SK-N-SH (cell line): ENCODE data around the gene RBM19. TPM values are rescaled to one million over a fixed set of nuclear protein-coding genes. Genes with fewer than 3 reads are reported as not detected.

ENCODE experiments used
- CTCF ChIA-PET: fragments of 300-600, 350-600 bp; formaldehyde crosslinking; extraction: SDS; loops from one replicate; lab custom pipeline; 2021; lab: Yijun Ruan, JAX
- POLR2A ChIA-PET: fragments of 350-600 bp; sonication (Branson Sonifier 250); formaldehyde crosslinking; extraction: SDS; loops from one replicate; lab custom pipeline; 2020; ENCODE audit warnings: antibody characterized with exemption, inconsistent platforms; lab: Yijun Ruan, JAX
- DNase-seq: peaks from one replicate; pipeline ENCODE4 v3.0.0; 2012
- H2AFZ ChIP-seq: fragments of 200-600 bp; sonication (generic); 2 replicates; pipeline ENCODE4 v1.8.1; 2016; ENCODE audit warnings: antibody characterized with exemption, mild to moderate bottlenecking, low read depth
- H3F3A ChIP-seq: fragments of 200-600 bp; sonication (generic); replicated peaks from 2 replicates; pipeline ENCODE3; 2016; ENCODE audit warnings: antibody characterized with exemption, mild to moderate bottlenecking; ENCODE audit not compliant: insufficient read depth
- H3K27ac ChIP-seq, 2 experiments: fragments of 200-500 bp in 1 of 2; fragments of 200-600 bp in 1 of 2; sonication (Bioruptor generic) in 1 of 2; sonication (generic), shearing (Covaris generic) in 1 of 2; 2 replicates each; pipeline versions ENCODE4 v1.5.1 to v1.6.1; 2014 to 2016; ENCODE audit warnings: low read depth in 2 of 2, inconsistent platforms in 1 of 2, low read length in 1 of 2, mild to moderate bottlenecking in 1 of 2, mixed read lengths in 1 of 2
- H3K27me3 ChIP-seq: fragments of 200-600 bp; sonication (generic), shearing (Covaris generic); 2 replicates; pipeline ENCODE4 v1.6.1; 2016; ENCODE audit warnings: mixed run types; ENCODE audit not compliant: insufficient read depth
- H3K36me3 ChIP-seq, 2 experiments: fragments of 200-500 bp in 1 of 2; fragments of 200-600 bp in 1 of 2; sonication (Bioruptor generic) in 1 of 2; sonication (generic) in 1 of 2; replicated peaks in 1 of 2; 2 replicates each; pipeline versions ENCODE3 to v1.5.1; 2014 to 2016; ENCODE audit warnings: low read length in 1 of 2, mild to moderate bottlenecking in 1 of 2; ENCODE audit not compliant: insufficient read depth in 2 of 2, control insufficient read depth in 1 of 2
- H3K4me1 ChIP-seq, 2 experiments: fragments of 200-500 bp in 1 of 2; fragments of 200-600 bp in 1 of 2; sonication (Bioruptor generic) in 1 of 2; sonication (generic), shearing (Covaris generic) in 1 of 2; 2 replicates each; pipeline versions ENCODE4 v1.5.1 to v1.6.1; 2014 to 2016; ENCODE audit warnings: low read depth in 1 of 2, low read length in 1 of 2, mixed run types in 1 of 2; ENCODE audit not compliant: insufficient read depth in 2 of 2, control insufficient read depth in 1 of 2
- H3K4me2 ChIP-seq: fragments of 200-600 bp; sonication (generic), shearing (Covaris generic); 2 replicates; pipeline ENCODE4 v1.6.1; 2017; ENCODE audit warnings: mixed run types
- H3K4me3 ChIP-seq, 2 experiments: fragments of 200-500 bp in 1 of 2; fragments of 200-600 bp in 1 of 2; sonication (Bioruptor generic) in 1 of 2; sonication (generic), shearing (Covaris generic) in 1 of 2; 2 replicates each; pipeline versions ENCODE4 v1.5.1 to v1.8.1; 2014 to 2016; ENCODE audit warnings: low read depth in 2 of 2, inconsistent platforms in 1 of 2, low read length in 1 of 2, mild to moderate bottlenecking in 1 of 2, mixed read lengths in 1 of 2, moderate library complexity in 1 of 2
- H3K79me2 ChIP-seq: fragments of 200-600 bp; sonication (generic); 2 replicates; pipeline ENCODE4 v1.8.1; 2017; ENCODE audit warnings: mild to moderate bottlenecking; ENCODE audit not compliant: insufficient read depth
- H3K9ac ChIP-seq: fragments of 200-600 bp; sonication (generic); 2 replicates; pipeline ENCODE4 v1.6.1; 2017; ENCODE audit warnings: mixed run types
- H3K9me2 ChIP-seq: fragments of 200-600 bp; sonication (generic); 2 replicates; pipeline ENCODE4 v1.6.1; 2017; ENCODE audit warnings: mixed run types
- H3K9me3 ChIP-seq: fragments of 200-600 bp; sonication (generic); 2 replicates; pipeline ENCODE4 v1.6.1; 2017; ENCODE audit warnings: mixed run types, mild to moderate bottlenecking, moderate library complexity
- H4K20me1 ChIP-seq: fragments of 200-600 bp; sonication (generic); 2 replicates; pipeline ENCODE4 v1.6.1; 2017; ENCODE audit warnings: mild to moderate bottlenecking, mixed run types; ENCODE audit not compliant: insufficient read depth
- CTCF ChIP-seq: fragments of 200-600 bp; sonication (generic); IDR thresholded peaks from 2 replicates; pipeline ENCODE4 v1.6.1; 2017; ENCODE audit warnings: antibody characterized with exemption, mild to moderate bottlenecking, moderate library complexity
- EP300 ChIP-seq, 2 experiments: IDR thresholded peaks; 2 replicates each; pipeline versions ENCODE4 v1.4.0 to v1.6.1; 2012; ENCODE audit warnings: borderline replicate concordance in 1 of 2, low read depth in 1 of 2, low read length in 1 of 2
- EZH2phosphoT487 ChIP-seq: fragments of 200-600 bp; sonication (generic); IDR thresholded peaks from 2 replicates; pipeline ENCODE4 v1.6.1; 2017; ENCODE audit warnings: low read depth, mixed run types, mild to moderate bottlenecking, antibody characterized with exemption, moderate library complexity, borderline replicate concordance
- GABPA ChIP-seq: IDR thresholded peaks from 2 replicates; pipeline ENCODE4 v1.4.0; 2012; ENCODE audit warnings: low read depth, mild to moderate bottlenecking
- GATA2 ChIP-seq: sonication (generic); formaldehyde crosslinking; IDR thresholded peaks from 2 replicates; pipeline ENCODE4 v1.5.0; 2020; ENCODE audit warnings: mild to moderate bottlenecking, missing genetic modification reagents
- JUND ChIP-seq: IDR thresholded peaks from 2 replicates; pipeline ENCODE4 v1.4.0; 2012
- NFIC ChIP-seq: IDR thresholded peaks from 2 replicates; pipeline ENCODE4 v1.4.0; 2012; ENCODE audit warnings: borderline replicate concordance
- RAD21 ChIP-seq: IDR thresholded peaks from 2 replicates; pipeline ENCODE4 v1.6.1; 2012; ENCODE audit warnings: mild to moderate bottlenecking, low read length
- RCOR1 ChIP-seq: fragments of 150-350 bp; IDR thresholded peaks from 2 replicates; pipeline ENCODE4 v1.6.1; 2017; ENCODE audit warnings: antibody characterized with exemption, low read length
- REST ChIP-seq: IDR thresholded peaks from 2 replicates; pipeline ENCODE4 v1.6.1; 2012; ENCODE audit warnings: mild to moderate bottlenecking, low read depth, low read length, moderate library complexity
- RXRA ChIP-seq: IDR thresholded peaks from 2 replicates; pipeline ENCODE4 v1.4.0; 2012; ENCODE audit warnings: low read depth, mild to moderate bottlenecking, borderline replicate concordance
- TAF1 ChIP-seq: IDR thresholded peaks from 2 replicates; pipeline ENCODE4 v1.6.1; 2012; ENCODE audit warnings: low read depth, mild to moderate bottlenecking, low read length, moderate library complexity, borderline replicate concordance
- TCF12 ChIP-seq: IDR thresholded peaks from 2 replicates; pipeline ENCODE4 v1.4.0; 2012
- WGBS: methylation state at CpG from one replicate; pipeline ENCODE4 v1.1.6; 2017; ENCODE audit warnings: low lambda C conversion rate; 5-methylcytosine and 5-hydroxymethylcytosine counted together
- polyA plus RNA-seq, 3 experiments: library from polyadenylated mRNA; depleted of rRNA; stranded (reverse); fragments of >200 nt; gene quantifications; 2 replicates each; pipeline ENCODE4 v1.2.3, GENCODE V29; 2012

RBM19 gene
- polyA plus RNA-seq, 1 of the 3 experiments (the other 2 are of a cell fraction) = 16.6 TPM

GRCh38 chr12:113779774-113780173 is 186.4 kb downstream of the RBM19 start:
- TF ChIP-seq EP300 (IDR thresholded peaks at IDR 0.05; ENCODE audit: borderline replicate concordance in 1 of 2, low read depth in 1 of 2, low read length in 1 of 2) (no peak), RXRA (no peak), TAF1 (no peak), EZH2phosphoT487 (no peak), NFIC (no peak), TCF12 (no peak), RAD21 (no peak), RCOR1 (no peak), GATA2 (CRISPR knock-in tag) (no peak), REST (no peak), GABPA (no peak), JUND (no peak)
- TF ChIP-seq, all 33 proteins: peak for 0
- no peak overlapping the region for H3K4me3 ChIP-seq
- CTCF ChIA-PET = no interaction called here
- no peaks in the 10 kb centered on the region for H4K20me1 ChIP-seq
- H3K4me1 ChIP-seq = no peaks in the 10 kb centered on the region
- H2AFZ ChIP-seq = no peak overlapping the region
- POLR2A ChIA-PET = no interaction called here
- no peaks in the 10 kb centered on the region for H3K9me2 ChIP-seq
- H3K4me2 ChIP-seq = no peak overlapping the region
- no peaks in the 10 kb centered on the region; the same call in 1 of the 2 replicates for H3K27me3 ChIP-seq
- no peaks in the 10 kb centered on the region for H3K36me3 ChIP-seq
- no peak overlapping the region for H3K27ac ChIP-seq
- no peaks in the 10 kb centered on the region for H3K79me2 ChIP-seq
- 56% methylated on average over 2 of the region's 2 CpGs for WGBS
- H3K9ac ChIP-seq = no peak overlapping the region
- no peak for DNase-seq
- H3K9me3 ChIP-seq = no peaks in the 10 kb centered on the region
- no peaks in the 10 kb centered on the region for H3F3A ChIP-seq

DNA sequence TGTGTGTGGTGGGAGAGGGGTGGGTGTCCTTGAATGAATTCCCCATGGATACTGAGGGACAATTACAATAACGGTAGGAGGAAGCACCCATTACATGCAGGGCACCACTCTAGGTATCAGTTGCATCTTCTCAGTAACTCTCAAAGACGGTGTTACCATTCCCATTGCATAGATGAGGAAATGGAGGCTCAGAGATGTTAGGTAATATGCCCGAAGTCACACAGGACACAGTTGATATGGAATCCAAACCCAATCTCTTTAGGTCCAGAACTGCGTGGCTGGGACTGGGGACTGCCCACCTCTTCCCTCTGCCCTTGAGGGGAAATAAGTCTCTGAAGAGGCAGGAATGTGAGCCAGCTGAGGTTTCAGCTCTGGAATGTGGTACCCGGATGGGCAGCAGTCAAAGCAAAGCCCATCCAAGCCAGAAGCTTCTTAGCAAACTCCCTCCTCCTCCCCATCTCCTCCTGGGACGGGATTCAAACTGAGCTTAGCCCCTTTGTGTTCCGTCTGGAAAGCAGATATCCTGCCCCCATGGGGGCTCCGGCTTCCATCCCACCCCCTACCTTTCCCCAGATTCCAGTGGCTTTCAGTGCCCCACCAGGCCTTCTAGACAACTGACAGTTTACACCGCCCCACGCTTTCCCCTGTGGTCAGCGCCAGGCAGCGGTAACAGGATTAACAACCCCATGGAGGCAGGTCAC is 187.5 kb downstream of the RBM19 start:
- H3K9me2 ChIP-seq = no peaks in the 10 kb centered on the region
- no peak overlapping the region for H3K9ac ChIP-seq
- H3K4me3 ChIP-seq = no peak overlapping the region
- ChIA-PET POLR2A (no interaction called here), CTCF (interaction anchor here (0.9 kb wide), 1 partner anchor 15 kb away, joined by 3 read pairs; no protein-coding TSS in a partner anchor)
- no peak overlapping the region for H3K4me2 ChIP-seq
- no peaks in the 10 kb centered on the region for H4K20me1 ChIP-seq
- no peaks in the 10 kb centered on the region for H3F3A ChIP-seq
- H3K27ac ChIP-seq = no peak overlapping the region
- no peaks in the 10 kb centered on the region for H3K9me3 ChIP-seq
- H3K4me1 ChIP-seq = no peaks in the 10 kb centered on the region
- H3K27me3 ChIP-seq = no peaks in the 10 kb centered on the region; the same call in 1 of the 2 replicates
- 49% methylated on average over 11 of the region's 12 CpGs for WGBS
- H2AFZ ChIP-seq = no peak overlapping the region
- DNase-seq = no peak
- TF ChIP-seq CTCF = no peak
- no peaks in the 10 kb centered on the region for H3K36me3 ChIP-seq
- H3K79me2 ChIP-seq = no peaks in the 10 kb centered on the region
